RWPE2 (cell line): ENCODE results near the gene MYG1.
A peak's percentile ranks its signal among the peaks of the same experiment; 100 is the strongest.

ENCODE experiments used
- ATAC-seq: fragments of 200-7000 bp; cut with Tn5 transposase; 3 replicates; pipeline ENCODE4 v1.9.1; 2021; ENCODE audit warnings: low read depth
- DNase-seq: peaks from one replicate; pipeline ENCODE4 v3.0.0-alpha.2; 2020; ENCODE audit warnings: low spot score
- H3K27ac ChIP-seq: fragments of 450-650 bp; 2 replicates; pipeline ENCODE4 v1.5.1; 2017; ENCODE audit warnings: mild to moderate bottlenecking; ENCODE audit not compliant: poor library complexity, severe bottlenecking
- H3K27me3 ChIP-seq: fragments of 250-450 bp; sonication (Bioruptor Pico); 2 replicates; pipeline ENCODE4 v1.5.1; 2021; ENCODE audit warnings: mild to moderate bottlenecking, moderate library complexity; ENCODE audit not compliant: insufficient read depth, poor library complexity, severe bottlenecking
- H3K36me3 ChIP-seq: fragments of 250-450 bp; sonication (Bioruptor Pico); 2 replicates; pipeline ENCODE4 v1.5.1; 2020; ENCODE audit warnings: low read depth, mild to moderate bottlenecking, moderate library complexity
- H3K4me1 ChIP-seq: fragments of 250-450 bp; sonication (Bioruptor Pico); 2 replicates; pipeline ENCODE4 v1.5.1; 2021; ENCODE audit warnings: mild to moderate bottlenecking, moderate library complexity; ENCODE audit not compliant: insufficient read depth, poor library complexity, severe bottlenecking
- H3K4me3 ChIP-seq: fragments of 250-450 bp; sonication (Bioruptor Pico); 2 replicates; pipeline ENCODE4 v1.5.1; 2021; ENCODE audit warnings: mild to moderate bottlenecking, moderate library complexity; ENCODE audit not compliant: severe bottlenecking
- H3K9me3 ChIP-seq: fragments of 250-450 bp; sonication (Bioruptor Pico); 2 replicates; pipeline ENCODE4 v1.5.1; 2021; ENCODE audit warnings: mild to moderate bottlenecking, moderate library complexity; ENCODE audit not compliant: severe bottlenecking
- TF ChIP-seq, protein P1 (sequence below): fragments of 450-650 bp; IDR thresholded peaks from one replicate; pipeline ENCODE4 v1.5.1; 2017; ENCODE audit warnings: mild to moderate bottlenecking, moderate library complexity; ENCODE audit not compliant: poor library complexity, severe bottlenecking

MYG1 gene

DNA sequence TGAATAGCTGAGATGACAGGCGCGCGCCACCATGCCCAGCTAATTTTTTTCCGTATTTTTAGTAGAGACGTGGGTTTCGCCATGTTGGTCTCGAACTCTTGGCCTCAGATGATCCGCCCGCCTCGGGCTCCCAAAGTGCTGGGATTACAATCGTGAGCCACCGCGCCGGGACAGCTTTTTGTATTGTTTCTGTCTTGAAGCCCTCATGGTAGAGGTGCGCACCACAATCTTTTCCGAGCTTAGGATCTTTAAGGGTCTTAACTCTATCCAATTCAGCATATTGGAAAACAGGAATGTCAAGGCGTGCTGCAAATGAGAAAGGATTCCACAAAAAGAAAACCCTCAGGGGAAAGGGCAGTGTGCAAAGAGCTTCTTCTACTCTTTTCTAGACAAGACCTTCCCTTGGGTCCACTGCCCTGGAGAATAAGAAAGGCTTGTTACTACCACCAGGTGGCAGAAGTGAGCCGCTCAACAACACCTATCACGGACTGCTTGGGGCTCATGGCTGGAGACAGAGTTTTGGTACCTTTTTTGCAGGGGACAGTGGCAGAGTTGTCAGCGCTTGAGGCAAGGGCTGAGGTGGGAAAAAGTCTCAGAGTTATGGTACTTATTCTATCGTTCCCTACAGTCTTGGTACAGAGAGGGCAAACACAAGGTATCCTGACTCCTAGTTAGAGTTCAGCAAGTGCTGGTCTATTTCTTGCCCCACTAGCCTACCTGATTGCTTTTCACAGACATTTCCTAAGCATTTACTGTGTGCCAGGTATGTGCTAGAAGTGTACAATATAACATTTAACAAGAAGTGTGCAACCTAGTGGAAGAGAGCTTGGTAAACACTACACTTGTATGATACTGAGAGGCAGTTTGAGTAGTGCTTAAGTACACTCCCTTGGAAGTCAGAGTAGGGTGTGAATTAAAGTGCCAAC is 53.1 kb downstream of the MYG1 start:
- Histone ChIP-seq H3K27ac (no peak overlapping the region), H3K9me3 (no peaks in the 10 kb centered on the region), H3K36me3 (no peaks in the 10 kb centered on the region), H3K4me3 (no peak overlapping the region), H3K27me3 (no peaks in the 10 kb centered on the region), H3K4me1 (no peaks in the 10 kb centered on the region)
- TF ChIP-seq, protein P1, sequence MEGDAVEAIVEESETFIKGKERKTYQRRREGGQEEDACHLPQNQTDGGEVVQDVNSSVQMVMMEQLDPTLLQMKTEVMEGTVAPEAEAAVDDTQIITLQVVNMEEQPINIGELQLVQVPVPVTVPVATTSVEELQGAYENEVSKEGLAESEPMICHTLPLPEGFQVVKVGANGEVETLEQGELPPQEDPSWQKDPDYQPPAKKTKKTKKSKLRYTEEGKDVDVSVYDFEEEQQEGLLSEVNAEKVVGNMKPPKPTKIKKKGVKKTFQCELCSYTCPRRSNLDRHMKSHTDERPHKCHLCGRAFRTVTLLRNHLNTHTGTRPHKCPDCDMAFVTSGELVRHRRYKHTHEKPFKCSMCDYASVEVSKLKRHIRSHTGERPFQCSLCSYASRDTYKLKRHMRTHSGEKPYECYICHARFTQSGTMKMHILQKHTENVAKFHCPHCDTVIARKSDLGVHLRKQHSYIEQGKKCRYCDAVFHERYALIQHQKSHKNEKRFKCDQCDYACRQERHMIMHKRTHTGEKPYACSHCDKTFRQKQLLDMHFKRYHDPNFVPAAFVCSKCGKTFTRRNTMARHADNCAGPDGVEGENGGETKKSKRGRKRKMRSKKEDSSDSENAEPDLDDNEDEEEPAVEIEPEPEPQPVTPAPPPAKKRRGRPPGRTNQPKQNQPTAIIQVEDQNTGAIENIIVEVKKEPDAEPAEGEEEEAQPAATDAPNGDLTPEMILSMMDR, result peak; percentile 89
- DNase-seq, result no peak
- peak; percentile 97 for ATAC-seq

DNA sequence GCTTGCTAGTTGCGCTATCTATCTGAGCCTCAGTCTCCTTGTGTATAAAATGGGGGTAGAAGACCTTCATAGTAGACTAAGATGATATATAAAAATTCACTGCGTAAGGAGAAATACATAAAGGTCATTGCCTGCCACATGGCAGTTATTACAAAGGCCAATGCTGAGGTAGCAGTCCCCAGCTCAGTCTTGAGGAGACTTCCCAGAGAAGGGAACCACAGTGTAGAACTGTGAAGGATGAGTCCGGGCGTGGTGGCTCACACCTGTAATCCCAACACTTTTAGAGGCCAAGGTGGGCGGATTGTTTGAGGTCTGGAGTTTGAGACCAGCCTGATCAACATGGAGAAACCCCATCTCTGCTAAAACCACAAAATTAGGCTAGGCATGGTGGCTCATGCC is 53.8 kb downstream of the MYG1 start:
- no peaks in the 10 kb centered on the region for H3K4me1 ChIP-seq
- DNase-seq (no peak), ATAC-seq (no peak)
- no peak overlapping the region for H3K4me3 ChIP-seq
- H3K36me3 ChIP-seq, result no peaks in the 10 kb centered on the region
- H3K27me3 ChIP-seq, result no peaks in the 10 kb centered on the region
- no peak overlapping the region for H3K27ac ChIP-seq
- no peaks in the 10 kb centered on the region for H3K9me3 ChIP-seq
- TF ChIP-seq, protein P1, result no peak

DNA sequence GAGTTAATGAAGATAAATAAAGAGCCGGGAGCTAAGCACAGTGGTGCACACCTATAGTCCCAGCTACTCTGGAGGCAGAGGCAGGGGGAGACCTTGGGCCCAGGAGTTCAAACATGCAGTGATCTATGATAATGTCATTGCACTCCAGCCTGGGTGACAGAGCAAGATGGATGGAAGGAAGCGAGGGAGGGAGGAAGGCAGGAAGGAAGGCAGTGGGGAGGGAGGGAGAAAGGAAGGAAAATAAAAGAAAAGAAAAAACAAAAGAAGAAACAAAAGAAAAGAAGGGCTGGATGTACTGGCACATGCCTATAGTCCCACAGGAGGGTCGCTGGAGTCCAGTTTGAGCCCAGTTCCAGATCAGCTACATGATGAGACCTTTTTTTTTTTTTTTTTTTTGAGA is 55.6 kb downstream of the MYG1 start:
- ATAC-seq, result no peak
- H3K4me1 ChIP-seq, result no peaks in the 10 kb centered on the region
- H3K4me3 ChIP-seq, result no peak overlapping the region
- no peak for DNase-seq
- H3K9me3 ChIP-seq, result no peaks in the 10 kb centered on the region
- H3K27me3 ChIP-seq, result no peaks in the 10 kb centered on the region
- H3K27ac ChIP-seq, result no peak overlapping the region
- H3K36me3 ChIP-seq, result no peaks in the 10 kb centered on the region
- TF ChIP-seq, protein P1, result no peak
